Ovary (tissue), 9 donors: ENCODE data around the gene TRAK2. TPM values are rescaled to one million over a fixed set of nuclear protein-coding genes. Genes with fewer than 3 reads are reported as not detected.
"Not testable (repeated sequence)": the region's sequence is repeated elsewhere in the genome, so short reads cannot be mapped to it uniquely, and the experiment has no call there.

Source experiments
- DNase-seq, 5 donors: peaks; one replicate each; pipeline ENCODE4 v3.0.0-alpha.2; 2019 to 2020
- H3K27ac ChIP-seq, 2 donors: fragments of 200-600 bp; one replicate each; pipeline versions ENCODE4 v1.5.1 to v1.8.0; 2019 to 2022
- H3K27me3 ChIP-seq: fragments of 200-600 bp; one replicate; pipeline ENCODE4 v1.8.0; 2022
- H3K36me3 ChIP-seq: fragments of 200-600 bp; sonication (generic); one replicate; pipeline ENCODE4 v1.5.1; 2019
- H3K4me1 ChIP-seq: one replicate; pipeline ENCODE4 v1.8.1; 2013; ENCODE audit warnings: mild to moderate bottlenecking, moderate library complexity; ENCODE audit not compliant: insufficient read depth
- H3K4me3 ChIP-seq: fragments of 200-600 bp; sonication (generic); one replicate; pipeline ENCODE4 v1.5.1; 2017
- H3K9me3 ChIP-seq, 2 donors: fragments of 200-600 bp in 1 of 2; sonication (generic) in 1 of 2; one replicate each; pipeline versions ENCODE4 v1.5.1 to v1.8.1; 2013 to 2019; ENCODE audit warnings: mild to moderate bottlenecking in 1 of 2, moderate library complexity in 1 of 2
- CTCF ChIP-seq, 3 donors: fragments of 450-650 bp in 2 of 3; fragments of 200-600 bp in 1 of 3; IDR thresholded peaks; one replicate each; pipeline versions ENCODE4 v1.5.1 to v1.8.0; 2016 to 2022; ENCODE audit warnings: antibody characterized with exemption in 3 of 3, mild to moderate bottlenecking in 1 of 3
- EP300 ChIP-seq: sonication (generic); formaldehyde crosslinking; IDR thresholded peaks from one replicate; pipeline ENCODE4 v1.6.1; 2017; ENCODE audit warnings: antibody characterized with exemption
- POLR2A ChIP-seq: fragments of 450-650 bp; IDR thresholded peaks from one replicate; pipeline ENCODE4 v1.6.1; 2017; ENCODE audit warnings: antibody characterized with exemption, mild to moderate bottlenecking, moderate library complexity
- WGBS, 3 donors: extraction: QIAGEN DNeasy Blood & Tissue Kit in 1 of 3; methylation state at CpG; one replicate each; pipeline versions ENCODE4 v1.1.5 to v1.1.7; 2013 to 2017; 5-methylcytosine and 5-hydroxymethylcytosine counted together
- intact Hi-C, 4 donors: fragments of 100-400 bp; cut with DNase I; formaldehyde crosslinking; loops; one replicate each; pipeline versions ENCODE4 v1.11.0 to v1.15.1; 2022 to 2023
- polyA plus RNA-seq, 2 donors: library from polyadenylated mRNA; stranded (reverse); fragments of 200-250 nt in 1 of 2; fragments of 350-450 nt in 1 of 2; fragmentation: Illumina TruSeq in 1 of 2; extraction: RNeasy Lipid Tissue Mini Kit (QIAGEN cat#74804) in 1 of 2; gene quantifications; one replicate each; pipeline ENCODE4 v1.2.3, GENCODE V29; 2013 to 2014
- total RNA-seq, 7 donors: library from RNA; depleted of rRNA in 2 of 7; stranded (reverse); fragments of >200 nt in 2 of 7; fragmentation: NEBNext Ultra II Directional in 3 of 7; extraction: Animal tissue kit (Norgen Biotek cat#: 25700) in 3 of 7; gene quantifications; one replicate each; pipeline versions ENCODE4 v1.1.0 to v1.2.4, GENCODE V29; 2016 to 2023
- donor health status: DM: no; HTN: no; CAD: no; lungs with moderate emphysema.
- donor health status: DM: no; HTN: no; CAD: no.
- donor health status: Bipolar disorder and iron deficiency.
- donor health status: DM: yes; HTN: yes; CAD: no.
- donor health status: DM: no; HTN: no; CAD: no.
- donor health status: DM: yes; HTN: yes; CAD: no.

The TRAK2 gene
- total and polyA plus RNA-seq, 9 donors = 8.3 to 33.7 (median 20.2) TPM

GRCh38 chr2:201432038-201432620 is 19.1 kb downstream of the TRAK2 start:
- intact Hi-C loops = no loop called here
- H3K4me1 ChIP-seq = peaks cover 13% of the 10 kb centered on the region

GRCh38 chr2:201430839-201431238 is 20.4 kb downstream of the TRAK2 start:
- Histone ChIP-seq H3K27ac (no peak overlapping the region), H3K36me3 (no peaks in the 10 kb centered on the region), H3K4me1 (peaks cover 13% of the 10 kb centered on the region), H3K4me3 (no peak overlapping the region), H3K27me3 (no peaks in the 10 kb centered on the region), H3K9me3 (no peaks in the 10 kb centered on the region)
- DNase-seq = no peak
- WGBS, 3 donors = 78 to 80% (median 78%) methylated on average over 5 of the region's 5 CpGs
- intact Hi-C loops = no loop called here
- TF ChIP-seq CTCF (IDR thresholded peaks at IDR 0.05) = no peak
- no peak for TF ChIP-seq EP300
- no peak for TF ChIP-seq POLR2A

More at GRCh38 chr2:201432038-201432620, 19.1 kb downstream of the TRAK2 start:
- H3K36me3 ChIP-seq = no peaks in the 10 kb centered on the region
- no peaks in the 10 kb centered on the region for H3K27me3 ChIP-seq
- H3K27ac ChIP-seq = no peak overlapping the region
- no peak overlapping the region for H3K4me3 ChIP-seq
- no peaks in the 10 kb centered on the region for H3K9me3 ChIP-seq
- no peak for DNase-seq
- 19 to 32% (median 28%) methylated on average over 4 of the region's 4 CpGs for WGBS, 3 donors
- TF ChIP-seq POLR2A (no peak), EP300 (no peak), CTCF (IDR thresholded peaks at IDR 0.05) (no peak)

GRCh38 chr2:201430322-201430721 is 20.9 kb downstream of the TRAK2 start:
- 97 to 98% (median 98%) methylated on average over 12 of the region's 12 CpGs for WGBS, 3 donors
- H3K4me3 ChIP-seq, H3K27me3 ChIP-seq, intact Hi-C loops, H3K9me3 ChIP-seq, H3K36me3 ChIP-seq, DNase-seq, H3K27ac ChIP-seq: not testable (repeated sequence)
- peaks cover 13% of the 10 kb centered on the region for H3K4me1 ChIP-seq

GRCh38 chr2:201429835-201430234 is 21.4 kb downstream of the TRAK2 start:
- H3K27me3 ChIP-seq, DNase-seq, H3K36me3 ChIP-seq, H3K27ac ChIP-seq, H3K9me3 ChIP-seq, H3K4me3 ChIP-seq, intact Hi-C loops: not testable (repeated sequence)
- 95 to 98% (median 97%) methylated on average over 6 of the region's 6 CpGs for WGBS, 3 donors
- peaks cover 13% of the 10 kb centered on the region for H3K4me1 ChIP-seq

- H3K9me3 ChIP-seq, intact Hi-C loops, H3K27me3 ChIP-seq, H3K4me1 ChIP-seq, H3K4me3 ChIP-seq, H3K27ac ChIP-seq, H3K36me3 ChIP-seq, DNase-seq: not testable (repeated sequence)
Observed at GRCh38 chr2:201428366-201428765, 22.9 kb downstream of the TRAK2 start.

GRCh38 chr2:201425952-201426351 is 25.3 kb downstream of the TRAK2 start:
- no peaks in the 10 kb centered on the region for H3K36me3 ChIP-seq
- intact Hi-C loops = no loop called here
- no peaks in the 10 kb centered on the region for H3K9me3 ChIP-seq
- DNase-seq = no peak
- WGBS, 3 donors = 91 to 97% (median 91%) methylated on average over 9 of the region's 9 CpGs
- no peaks in the 10 kb centered on the region for H3K27me3 ChIP-seq
- no peak overlapping the region for H3K27ac ChIP-seq
- no peak overlapping the region for H3K4me3 ChIP-seq
- H3K4me1 ChIP-seq = peaks cover 1% of the 10 kb centered on the region
- TF ChIP-seq POLR2A (no peak), EP300 (no peak)
